HG02970 (cell line): ENCODE measurements around the gene KRTAP4-3.
"Not testable (repeated sequence)": the region's sequence is repeated elsewhere in the genome, so short reads cannot be mapped to it uniquely, and the experiment has no call there.

Experiments
- ATAC-seq: cut with Tn5 transposase; IDR thresholded peaks from one replicate; pipeline ENCODE4 v1.9.1; 2021; ENCODE audit warnings: mild to moderate bottlenecking, moderate library complexity, moderate number of reproducible peaks; ENCODE audit not compliant: unreplicated experiment, low FRiP score

The KRTAP4-3 gene

DNA sequence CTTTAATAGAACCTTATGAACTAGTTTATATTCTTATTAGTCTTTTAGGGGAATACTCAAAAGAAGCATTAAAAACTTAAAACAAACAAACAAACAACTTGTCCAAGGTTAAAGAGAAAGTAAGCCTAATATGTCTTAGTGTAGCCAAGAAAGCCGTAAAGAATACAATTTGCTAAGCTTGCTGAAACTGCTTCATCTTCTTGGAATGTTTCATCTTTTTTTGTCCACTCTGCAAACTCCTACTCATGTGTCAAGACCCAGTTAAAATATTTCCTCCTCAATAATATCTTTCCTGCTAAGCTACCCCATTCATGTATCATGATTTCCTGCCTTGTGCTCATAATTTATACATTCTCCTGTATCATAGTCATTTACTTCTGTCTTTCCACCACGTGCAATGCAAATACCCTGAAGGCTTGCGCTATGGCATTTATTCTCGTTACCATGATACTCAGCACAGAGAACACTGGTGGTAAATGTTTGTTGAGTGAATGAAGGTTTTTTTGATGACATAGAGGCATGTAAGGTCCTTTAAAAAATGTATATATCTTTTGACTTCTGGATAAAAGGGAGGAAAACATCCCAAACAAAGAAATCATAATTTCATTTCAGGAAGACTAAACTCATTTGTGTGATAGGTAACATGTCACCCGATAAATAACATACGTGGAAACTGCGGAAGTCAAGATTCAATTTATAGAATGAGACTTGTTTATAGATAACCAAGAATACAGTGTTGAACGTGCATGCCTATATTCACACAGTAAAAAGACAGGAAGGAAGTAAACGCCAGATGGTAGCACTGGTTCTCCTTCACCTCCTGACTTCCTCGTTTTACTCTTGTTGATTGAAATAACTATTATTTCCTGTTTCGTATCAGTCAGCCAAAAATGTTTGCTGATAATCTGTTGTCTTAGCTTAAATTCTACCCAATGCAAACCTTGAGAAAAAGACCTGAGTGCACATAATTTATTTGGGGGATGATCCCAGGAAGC is 48.0 kb downstream of the KRTAP4-3 start:
- ATAC-seq = not testable (repeated sequence)

DNA sequence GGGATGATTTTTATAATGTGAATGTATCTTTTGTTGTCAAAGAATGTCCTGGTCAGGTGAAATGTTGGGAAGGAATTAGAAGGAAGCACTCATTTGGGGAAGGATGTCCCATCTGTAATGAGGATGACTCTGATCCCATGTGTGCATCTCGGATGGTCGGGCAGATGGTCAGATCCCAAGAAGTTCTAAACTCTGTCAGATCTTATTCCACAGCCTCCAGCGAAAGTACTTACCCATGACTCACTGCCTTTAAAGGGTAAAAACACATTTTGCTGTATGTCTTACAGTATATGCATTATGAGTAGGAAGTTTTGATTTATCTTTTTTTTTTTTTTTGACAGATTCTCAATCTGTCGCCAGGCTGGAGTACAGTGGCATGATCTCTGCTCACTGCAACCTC is 49.3 kb downstream of the KRTAP4-3 start:
- ATAC-seq = no peak

DNA sequence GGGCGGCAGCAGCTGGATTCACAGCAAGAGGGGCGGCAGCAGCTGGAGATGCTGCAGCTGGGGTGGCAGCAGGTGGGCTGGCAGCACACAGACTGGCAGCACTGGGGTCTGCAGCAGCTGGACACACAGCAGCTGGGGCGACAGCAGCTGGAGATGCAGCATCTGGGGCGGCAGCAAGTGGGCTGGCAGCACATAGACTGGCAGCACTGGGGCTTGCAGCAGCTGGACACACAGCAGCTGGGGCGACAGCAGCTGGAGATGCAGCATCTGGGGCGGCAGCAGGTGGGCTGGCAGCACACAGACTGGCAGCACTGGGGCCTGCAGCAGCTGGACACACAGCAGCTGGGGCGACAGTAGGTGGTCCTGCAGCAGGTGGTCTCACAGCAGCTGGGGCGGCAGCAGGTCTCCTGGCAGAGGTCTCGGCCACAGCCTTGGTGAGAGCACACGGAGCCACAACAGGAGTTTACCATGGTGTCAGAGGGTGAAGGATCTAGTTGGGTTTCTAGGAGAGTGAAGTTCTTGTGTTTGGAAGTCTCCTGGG is 50.1 kb downstream of the KRTAP4-3 start, which contains the start of gene KRTAP4-11:
Gene KRTAP4-11 (minus strand): TSS at position 528 of the 541 bp plus-strand sequence. CDS start 58 bp downstream, at position 470.
- not testable (repeated sequence) for ATAC-seq
